GM12878 (cell line): ENCODE data around the gene DYNC1I2. TPM values are rescaled to one million over a fixed set of nuclear protein-coding genes. Genes with fewer than 3 reads are reported as not detected.

Experiments used
- ATAC-seq: fragments of 200-7000 bp; cut with Tn5 transposase; 3 replicates; pipeline ENCODE4 v1.9.1; 2020; ENCODE audit warnings: mild to moderate bottlenecking, moderate library complexity
- BruUV-seq: library from RNA; stranded (reverse); fragments of 400-500 nt; replicated peaks from 2 replicates; lab custom pipeline; 2021; lab: Mats Ljungman, UMichigan
- CTCF ChIA-PET: fragments of 300-600 bp; sonication (Branson Sonifier 250); formaldehyde crosslinking; extraction: SDS; loops from one replicate; lab custom pipeline; 2021; ENCODE audit warnings: inconsistent platforms; lab: Yijun Ruan, JAX
- POLR2A ChIA-PET: fragments of 350-600 bp; formaldehyde crosslinking; extraction: SDS; loops from one replicate; lab custom pipeline; 2021; ENCODE audit warnings: inconsistent platforms; lab: Charles Lee
- RAD21 ChIA-PET: fragments of 300-600 bp; sonication (Branson Sonifier 250); formaldehyde crosslinking; loops from one replicate; lab custom pipeline; 2023; ENCODE audit warnings: antibody characterized with exemption; ENCODE audit not compliant: unreplicated experiment; lab: Charles Lee
- SMC1A ChIA-PET: fragments of 300-600 bp; sonication (Branson Sonifier 250); formaldehyde crosslinking; loops from one replicate; lab custom pipeline; 2023; ENCODE audit not compliant: unreplicated experiment, uncharacterized antibody; lab: Charles Lee
- DNase-seq: peaks from one replicate; pipeline ENCODE4 v3.0.0-alpha.2; 2011; ENCODE audit warnings: low read depth, low spot score
- FAIRE-seq: peaks from 3 replicates; lab custom pipeline; 2011; peaks lifted over from hg19 to GRCh38; lab: Jason Lieb, UNC
- H2AFZ ChIP-seq: 2 replicates; pipeline ENCODE4 v1.6.0; 2011; ENCODE audit warnings: low read depth, low read length, control low read depth; ENCODE audit not compliant: control insufficient read depth
- H3K27ac ChIP-seq: 2 replicates; pipeline ENCODE4 v1.5.1; 2011; ENCODE audit warnings: control low read depth; ENCODE audit not compliant: control insufficient read depth, insufficient read depth
- H3K27me3 ChIP-seq, 2 experiments: replicated peaks in 1 of 2; 2 replicates each; pipeline versions ENCODE4 v1.6.0 to v1.6.1; 2011; ENCODE audit warnings: low read length in 1 of 2; ENCODE audit not compliant: control insufficient read depth in 2 of 2, insufficient read depth in 2 of 2
- H3K36me3 ChIP-seq, 2 experiments: 2 replicates each; pipeline ENCODE4 v1.5.1; 2011; ENCODE audit warnings: low read length in 1 of 2; ENCODE audit not compliant: control insufficient read depth in 2 of 2, insufficient read depth in 2 of 2
- H3K4me1 ChIP-seq: 2 replicates; pipeline ENCODE4 v1.6.1; 2011; ENCODE audit warnings: mild to moderate bottlenecking, low read length, moderate library complexity, mixed read lengths; ENCODE audit not compliant: control insufficient read depth, insufficient read depth
- H3K4me2 ChIP-seq: 2 replicates; pipeline ENCODE4 v1.6.0; 2011; ENCODE audit warnings: control low read depth; ENCODE audit not compliant: control insufficient read depth, insufficient read depth
- H3K4me3 ChIP-seq: fragments of 200-600 bp; sonication (generic); 2 replicates; pipeline ENCODE4 v1.5.1; 2016
- H3K79me2 ChIP-seq: 2 replicates; pipeline ENCODE4 v1.6.0; 2011; ENCODE audit warnings: low read length; ENCODE audit not compliant: control insufficient read depth, insufficient read depth
- H3K9ac ChIP-seq: 2 replicates; pipeline ENCODE4 v1.8.0; 2011; ENCODE audit warnings: low read length, control low read depth, mixed read lengths; ENCODE audit not compliant: control insufficient read depth, insufficient read depth
- H3K9me3 ChIP-seq: replicated peaks from 3 replicates; pipeline ENCODE4 v1.5.1; 2011; ENCODE audit warnings: mild to moderate bottlenecking, low read length; ENCODE audit not compliant: control insufficient read depth, insufficient read depth
- H4K20me1 ChIP-seq: 2 replicates; pipeline ENCODE4 v1.6.0; 2011; ENCODE audit not compliant: control insufficient read depth, insufficient read depth
- CTCF ChIP-seq, 3 experiments: IDR thresholded peaks in 2 of 3; conservative IDR thresholded peaks in 1 of 3; 2 replicates each; pipeline ENCODE4 v1.5.1; 2011; ENCODE audit warnings: low read depth in 3 of 3, low read length in 3 of 3, mild to moderate bottlenecking in 3 of 3, control low read depth in 2 of 3, moderate library complexity in 2 of 3, inconsistent platforms in 1 of 3, mixed read lengths in 1 of 3; ENCODE audit not compliant: control insufficient read depth in 2 of 3, insufficient read depth in 1 of 3; ENCODE audit errors: extremely low read depth in 1 of 3
- RAD21 ChIP-seq: IDR thresholded peaks from 2 replicates; pipeline ENCODE4 v1.6.1; 2011; ENCODE audit warnings: mild to moderate bottlenecking, low read depth, low read length, moderate library complexity; ENCODE audit not compliant: insufficient read depth
- SMC3 ChIP-seq: IDR thresholded peaks from 2 replicates; pipeline ENCODE4 v1.6.1; 2011; ENCODE audit warnings: low read length, improper control_type of control experiment, borderline replicate concordance
- ZNF207 ChIP-seq: fragments of 450-650 bp; IDR thresholded peaks from 2 replicates; pipeline ENCODE4 v1.6.1; 2014; ENCODE audit warnings: antibody characterized with exemption, mild to moderate bottlenecking, borderline replicate concordance
- WGBS: methylation state at CpG from one replicate; pipeline ENCODE4 v1.1.6; 2016; ENCODE audit warnings: low lambda C conversion rate; ENCODE audit not compliant: insufficient replicate concordance, insufficient coverage; ENCODE audit errors: missing lambda C conversion rate; 5-methylcytosine and 5-hydroxymethylcytosine counted together
- in situ Hi-C: fragments of 300-500 bp; cut with MboI; formaldehyde crosslinking; loops from 9 replicates; pipeline ENCODE4 v1.14.3; 2018; ENCODE audit warnings: mixed read lengths
- intact Hi-C: fragments of 100-400 bp; cut with micrococcal nuclease; formaldehyde crosslinking; loops from one replicate; pipeline ENCODE4 v1.14.2; 2022; ENCODE audit not compliant: unreplicated experiment
- polyA plus RNA-seq, 11 experiments: library from polyadenylated mRNA; depleted of rRNA in 4 of 11; unstranded in 6 of 11; stranded (reverse) in 5 of 11; fragments of >200 nt; fragmentation: Nextera tagmentation in 4 of 11; fragmentation: Illumina TruSeq in 1 of 11; extraction: Ambion mirVana in 4 of 11; extraction: Trizol in 1 of 11; gene quantifications; 1 replicate in 1 of 11; 2 replicates in 10 of 11; pipeline versions ENCODE4 v1.2.1 to v1.2.3, GENCODE V29; 2011 to 2016; ENCODE audit warnings: inconsistent platforms in 2 of 11, missing spikeins in 2 of 11, low read depth in 1 of 11
- total RNA-seq, 4 experiments: library from RNA; depleted of rRNA in 3 of 4; stranded (reverse); fragments of >200 nt in 3 of 4; fragmentation: Illumina TruSeq in 1 of 4; extraction: Trizol in 1 of 4; gene quantifications; 2 replicates each; pipeline versions ENCODE4 v1.2.1 to v1.2.3, GENCODE V29; 2013 to 2021

DYNC1I2 gene
- total and polyA plus RNA-seq, 10 of the 15 experiments (the other 5 are each of a cell fraction or from before 2014, with no cell fraction given): 39.9 to 113 (median 53.5) TPM

GRCh38 chr2:171706152-171706803, 19.0 kb downstream of the DYNC1I2 start:
- H3K27ac ChIP-seq: no peak overlapping the region
- intact Hi-C loops (loop anchor here (1.0 kb wide), 1 partner anchor 397 kb away; no protein-coding TSS in a partner anchor), in situ Hi-C loops (no loop called here)
- H3K4me2 ChIP-seq: no peak overlapping the region
- no peak for DNase-seq
- no peak overlapping the region for H2AFZ ChIP-seq
- no TSS peak for BruUV-seq
- H3K79me2 ChIP-seq: no peaks in the 10 kb centered on the region; the same call in 1 of the 2 replicates
- no peak overlapping the region for H3K9ac ChIP-seq
- RAD21 ChIA-PET: interaction anchor here (0.7 to 2.6 kb wide), 9 partner anchors 11 to 761 kb away, joined by 3 to 12 read pairs (median 5); partner anchors contain the start of genes DLX2 and SLC25A12
- no peaks in the 10 kb centered on the region for H3K4me1 ChIP-seq
- ATAC-seq: peak; percentile 66
- POLR2A ChIA-PET: interaction anchor here (0.6 kb wide), 1 partner anchor 111 kb away, joined by 3 read pairs; no protein-coding TSS in a partner anchor
- WGBS: 11% methylated on average over 2 of the region's 2 CpGs
- H4K20me1 ChIP-seq: no peaks in the 10 kb centered on the region
- peak; percentile 19 to 50 (median 26); a peak in 4 of 6 replicates for TF ChIP-seq CTCF (IDR thresholded peaks at IDR 0.05 in 2 of 3, conservative IDR thresholded peaks at IDR 0.05 in 1 of 3; ENCODE audit: control insufficient read depth in 2 of 3, extremely low read depth in 1 of 3, insufficient read depth in 1 of 3, low read depth in 3 of 3, low read length in 3 of 3)
- peak; percentile 63 for TF ChIP-seq RAD21
- TF ChIP-seq ZNF207: no peak
- peak; percentile 44; the same call in 1 of the 2 replicates for TF ChIP-seq SMC3
- no peaks in the 10 kb centered on the region for H3K9me3 ChIP-seq
- CTCF ChIA-PET: interaction anchor here (0.6 to 12.8 kb wide), 23 partner anchors 8 to 777 kb away, joined by 3 to 212 read pairs (median 4); partner anchors contain the start of genes DLX2, DYNC1I2, GORASP2 and HAT1
- peaks cover 2 to 4% of the 10 kb centered on the region in 2 experiments; a peak in 2 of 4 replicates for H3K36me3 ChIP-seq
- no peaks in the 10 kb centered on the region for H3K27me3 ChIP-seq
- peak; percentile 73 for FAIRE-seq
- SMC1A ChIA-PET: interaction anchor here (0.7 to 10.1 kb wide), 12 partner anchors 9 to 1341 kb away, joined by 3 to 111 read pairs (median 3); partner anchors contain the start of genes DLX2 and HAT1
- H3K4me3 ChIP-seq: no peak overlapping the region
